SU-DHL-6 (cell line): ENCODE measurements around the gene PNMT.

Experiments
- H2AFZ ChIP-seq: fragments of 200-600 bp; sonication (generic); 2 replicates; pipeline ENCODE4 v1.6.1; 2014; ENCODE audit warnings: low read depth, mild to moderate bottlenecking, moderate library complexity, mixed read lengths, antibody characterized with exemption, low read length; ENCODE audit not compliant: severe bottlenecking
- H3F3A ChIP-seq: fragments of 200-600 bp; shearing (Covaris generic); 2 replicates; pipeline ENCODE4 v1.6.0; 2016; ENCODE audit warnings: antibody characterized with exemption, mild to moderate bottlenecking; ENCODE audit not compliant: insufficient read depth
- H3K27ac ChIP-seq: fragments of 200-600 bp; sonication (generic); 2 replicates; pipeline ENCODE4 v1.5.1; 2016; ENCODE audit warnings: low read depth, mild to moderate bottlenecking, low read length, moderate library complexity, mixed read lengths
- H3K27me3 ChIP-seq: fragments of 200-600 bp; sonication (generic), shearing (Covaris generic); 2 replicates; pipeline ENCODE4 v1.6.0; 2014; ENCODE audit warnings: mild to moderate bottlenecking, low read length
- H3K36me3 ChIP-seq: fragments of 200-600 bp; sonication (generic); 2 replicates; pipeline ENCODE4 v1.6.1; 2014; ENCODE audit warnings: mild to moderate bottlenecking, low read length, mixed read lengths
- H3K4me2 ChIP-seq: fragments of 300-600, 200-600 bp; shearing (Covaris generic), sonication (generic); 2 replicates; pipeline ENCODE4 v1.6.0; 2014; ENCODE audit warnings: low read length, low read depth, mild to moderate bottlenecking; ENCODE audit not compliant: poor library complexity, severe bottlenecking
- H3K4me3 ChIP-seq: fragments of 200-600 bp; sonication (generic); 2 replicates; pipeline ENCODE4 v1.5.1; 2014; ENCODE audit warnings: antibody characterized with exemption, low read length, mild to moderate bottlenecking, mixed read lengths; ENCODE audit not compliant: insufficient read depth, poor library complexity, severe bottlenecking
- H3K79me2 ChIP-seq: fragments of 200-600 bp; sonication (generic); 2 replicates; pipeline ENCODE4 v1.6.1; 2014; ENCODE audit warnings: mild to moderate bottlenecking, low read length, moderate library complexity; ENCODE audit not compliant: insufficient read depth
- H3K9ac ChIP-seq: fragments of 200-600 bp; sonication (generic); 2 replicates; pipeline ENCODE4 v1.7.0; 2014; ENCODE audit warnings: mild to moderate bottlenecking, low read length
- H3K9me2 ChIP-seq: fragments of 200-600 bp; sonication (generic); replicated peaks from 2 replicates; pipeline ENCODE4 v1.6.1; 2014; ENCODE audit warnings: low read length; ENCODE audit not compliant: insufficient read depth
- H3K9me3 ChIP-seq: fragments of 200-600 bp; sonication (generic); 2 replicates; pipeline ENCODE4 v1.6.1; 2014; ENCODE audit warnings: low read length, mixed read lengths; ENCODE audit not compliant: insufficient read depth
- H4K20me1 ChIP-seq: fragments of 200-600 bp; sonication (generic); 2 replicates; pipeline ENCODE4 v1.6.1; 2014; ENCODE audit warnings: low read depth, mild to moderate bottlenecking, antibody characterized with exemption, low read length, moderate library complexity, mixed read lengths
- CTCF ChIP-seq: fragments of 200-600 bp; sonication (generic); IDR thresholded peaks from one replicate; pipeline ENCODE4 v1.5.1; 2017; ENCODE audit warnings: antibody characterized with exemption, mild to moderate bottlenecking, low read length, moderate library complexity; ENCODE audit not compliant: insufficient read depth, poor library complexity, severe bottlenecking
- EZH2phosphoT487 ChIP-seq: fragments of 200-600 bp; sonication (generic), shearing (Covaris generic); conservative IDR thresholded peaks from 2 replicates; pipeline ENCODE4 v1.6.1; 2018; ENCODE audit warnings: mild to moderate bottlenecking, antibody characterized with exemption, low read length, moderate library complexity, mixed read lengths

PNMT gene

GRCh38 chr17:39699818-39700147 lies 31.5 kb downstream of the PNMT start, which contains the start of gene ERBB2:
Gene ERBB2, plus strand, starts transcription at chr17:39700064. Its CDS starts 175 bp downstream, at chr17:39700239.
- no peak within 1 kb of the TSS for H3K27ac ChIP-seq
- H3K4me2 ChIP-seq = no peak within 1 kb of the TSS
- no peaks in the 10 kb centered on the region for H3K9me2 ChIP-seq
- H3K9ac ChIP-seq = no peak within 1 kb of the TSS
- no peak within 1 kb of the TSS for H2AFZ ChIP-seq
- no peaks in the 10 kb centered on the region for H3K79me2 ChIP-seq
- no peak for TF ChIP-seq EZH2phosphoT487
- TF ChIP-seq CTCF = no peak
- no peaks in the 10 kb centered on the region for H3K27me3 ChIP-seq
- H3F3A ChIP-seq = no peaks in the 10 kb centered on the region
- H3K4me3 ChIP-seq = no peak within 1 kb of the TSS
- H3K36me3 ChIP-seq = no peaks in the 10 kb centered on the region
- H4K20me1 ChIP-seq = no peaks in the 10 kb centered on the region
- H3K9me3 ChIP-seq = no peaks in the 10 kb centered on the region

- no peaks in the 10 kb centered on the region for H3F3A ChIP-seq
- H3K9ac ChIP-seq = no peak overlapping the region
- no peaks in the 10 kb centered on the region for H4K20me1 ChIP-seq
- H2AFZ ChIP-seq = no peak overlapping the region
- no peaks in the 10 kb centered on the region for H3K79me2 ChIP-seq
- no peaks in the 10 kb centered on the region for H3K36me3 ChIP-seq
- no peak overlapping the region for H3K27ac ChIP-seq
- H3K9me3 ChIP-seq = no peaks in the 10 kb centered on the region
- no peak overlapping the region for H3K4me3 ChIP-seq
- H3K4me2 ChIP-seq = no peak overlapping the region
- H3K9me2 ChIP-seq = no peaks in the 10 kb centered on the region
- no peaks in the 10 kb centered on the region for H3K27me3 ChIP-seq
- TF ChIP-seq CTCF = no peak
- TF ChIP-seq EZH2phosphoT487 = no peak
These were observed 32.1 kb downstream of the PNMT start for GRCh38 chr17:39700148-39700987.

- Histone ChIP-seq H4K20me1 (no peaks in the 10 kb centered on the region), H3K27me3 (no peaks in the 10 kb centered on the region), H3K27ac (no peak overlapping the region), H3F3A (no peaks in the 10 kb centered on the region), H3K9ac (no peak overlapping the region), H3K9me2 (no peaks in the 10 kb centered on the region), H3K4me3 (no peak overlapping the region), H3K79me2 (no peaks in the 10 kb centered on the region), H3K36me3 (no peaks in the 10 kb centered on the region), H3K9me3 (no peaks in the 10 kb centered on the region), H2AFZ (no peak overlapping the region), H3K4me2 (no peak overlapping the region)
- TF ChIP-seq CTCF (no peak), EZH2phosphoT487 (no peak)
These were observed 32.9 kb downstream of the PNMT start for GRCh38 chr17:39701012-39701783.
